Measurements from ENCODE around the gene MAPK6. TPM values are rescaled to one million over a fixed set of nuclear protein-coding genes. Genes with fewer than 3 reads are reported as not detected.

The MAPK6 gene
- total RNA-seq, 1 experiment from 2014 or later = 83.2 TPM

DNA sequence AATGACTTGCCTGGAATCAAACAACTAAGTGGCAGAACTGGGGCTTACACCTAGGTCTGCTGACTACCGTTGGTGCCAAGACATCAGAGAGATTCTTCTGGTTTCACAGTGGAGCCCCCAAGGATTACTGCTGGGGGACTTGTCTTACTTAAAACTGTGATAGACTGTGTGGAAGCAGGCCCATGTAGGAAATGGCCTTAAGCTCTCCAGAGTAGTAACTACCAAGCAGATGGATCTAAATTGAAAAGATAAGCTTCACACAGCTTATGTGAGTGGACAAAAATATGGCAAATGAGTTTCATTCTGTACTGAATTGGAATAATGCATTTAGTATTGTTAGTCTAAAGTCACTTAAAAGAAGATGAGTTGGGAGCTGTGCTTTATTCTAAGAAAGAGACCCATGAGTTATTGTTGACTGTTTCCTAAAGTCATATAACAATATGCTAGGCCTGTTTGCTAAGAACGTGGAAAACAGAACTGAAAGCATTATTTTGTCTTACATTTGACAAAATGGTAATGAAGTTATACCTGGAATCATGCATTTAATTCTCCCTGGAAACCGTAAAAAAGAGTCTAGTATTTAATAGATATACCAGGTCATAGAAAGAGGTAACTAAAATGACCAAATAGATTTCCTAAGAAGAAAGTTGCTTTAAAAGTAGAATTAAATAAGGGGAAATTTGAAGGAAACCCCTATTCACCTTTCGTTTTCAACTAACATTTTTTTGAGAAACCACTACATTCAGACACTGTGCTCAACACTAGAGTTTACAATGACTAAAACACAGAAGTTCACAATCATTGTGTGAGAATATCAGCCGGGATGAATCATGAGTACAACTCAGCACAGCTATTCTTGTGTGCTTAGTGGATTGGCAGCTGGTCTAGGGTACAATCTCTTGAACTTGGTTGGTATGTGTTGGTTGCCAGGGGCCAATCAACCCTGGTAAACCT is 13.0 kb upstream of the MAPK6 start:
- H3K27ac Mint-ChIP-seq = no peak overlapping the region
- H3K9me3 Mint-ChIP-seq = peaks cover 5% of the 10 kb centered on the region; the same call in 1 of the 2 replicates
- no peak for DNase-seq (ENCODE audit: low spot score)
- ATAC-seq = no peak
- CTCF ChIA-PET = interaction anchor here (1.8 kb wide), 1 partner anchor 73 kb away, joined by 6 read pairs; no protein-coding TSS in a partner anchor
- TF ChIP-seq SMAD3 (CRISPR knock-in tag; IDR thresholded peaks at IDR 0.05; ENCODE audit: borderline replicate concordance) = no peak
- TF ChIP-seq NR1H2 (CRISPR knock-in tag; IDR thresholded peaks at IDR 0.05) = no peak
- TF ChIP-seq NFYB (CRISPR knock-in tag; conservative IDR thresholded peaks at IDR 0.05; ENCODE audit: low read depth) = no peak
- no peak for TF ChIP-seq ZNF317 (CRISPR knock-in tag; IDR thresholded peaks at IDR 0.05; ENCODE audit: borderline replicate concordance, low read depth)
- TF ChIP-seq FOXJ3 (CRISPR knock-in tag; IDR thresholded peaks at IDR 0.05; ENCODE audit: borderline replicate concordance) = no peak
- TF ChIP-seq MXD4 (CRISPR knock-in tag; IDR thresholded peaks at IDR 0.05; ENCODE audit: borderline replicate concordance) = no peak
- TF ChIP-seq FOXK1 (CRISPR knock-in tag; IDR thresholded peaks at IDR 0.05) = no peak
- TF ChIP-seq ZBTB21 (CRISPR knock-in tag; IDR thresholded peaks at IDR 0.05; ENCODE audit: borderline replicate concordance) = no peak
- TF ChIP-seq OVOL2 (CRISPR knock-in tag; IDR thresholded peaks at IDR 0.05; ENCODE audit: borderline replicate concordance) = no peak
- TF ChIP-seq, protein P1, sequence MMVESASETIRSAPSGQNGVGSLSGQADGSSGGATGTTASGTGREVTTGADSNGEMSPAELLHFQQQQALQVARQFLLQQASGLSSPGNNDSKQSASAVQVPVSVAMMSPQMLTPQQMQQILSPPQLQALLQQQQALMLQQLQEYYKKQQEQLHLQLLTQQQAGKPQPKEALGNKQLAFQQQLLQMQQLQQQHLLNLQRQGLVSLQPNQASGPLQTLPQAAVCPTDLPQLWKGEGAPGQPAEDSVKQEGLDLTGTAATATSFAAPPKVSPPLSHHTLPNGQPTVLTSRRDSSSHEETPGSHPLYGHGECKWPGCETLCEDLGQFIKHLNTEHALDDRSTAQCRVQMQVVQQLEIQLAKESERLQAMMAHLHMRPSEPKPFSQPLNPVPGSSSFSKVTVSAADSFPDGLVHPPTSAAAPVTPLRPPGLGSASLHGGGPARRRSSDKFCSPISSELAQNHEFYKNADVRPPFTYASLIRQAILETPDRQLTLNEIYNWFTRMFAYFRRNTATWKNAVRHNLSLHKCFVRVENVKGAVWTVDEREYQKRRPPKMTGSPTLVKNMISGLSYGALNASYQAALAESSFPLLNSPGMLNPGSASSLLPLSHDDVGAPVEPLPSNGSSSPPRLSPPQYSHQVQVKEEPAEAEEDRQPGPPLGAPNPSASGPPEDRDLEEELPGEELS (CRISPR knock-in tag; IDR thresholded peaks at IDR 0.05) = no peak
- TF ChIP-seq SP1 (CRISPR knock-in tag; conservative IDR thresholded peaks at IDR 0.05) = no peak
- TF ChIP-seq ZNF396 (CRISPR knock-in tag; IDR thresholded peaks at IDR 0.05; ENCODE audit: borderline replicate concordance) = no peak
- TF ChIP-seq ZNF671 (CRISPR knock-in tag; IDR thresholded peaks at IDR 0.05) = no peak
- no peak for TF ChIP-seq NR3C1 (CRISPR knock-in tag; conservative IDR thresholded peaks at IDR 0.05; ENCODE audit: low read depth)
- no peak for TF ChIP-seq CREB1 (CRISPR knock-in tag; IDR thresholded peaks at IDR 0.05)
- TF ChIP-seq, protein P2, sequence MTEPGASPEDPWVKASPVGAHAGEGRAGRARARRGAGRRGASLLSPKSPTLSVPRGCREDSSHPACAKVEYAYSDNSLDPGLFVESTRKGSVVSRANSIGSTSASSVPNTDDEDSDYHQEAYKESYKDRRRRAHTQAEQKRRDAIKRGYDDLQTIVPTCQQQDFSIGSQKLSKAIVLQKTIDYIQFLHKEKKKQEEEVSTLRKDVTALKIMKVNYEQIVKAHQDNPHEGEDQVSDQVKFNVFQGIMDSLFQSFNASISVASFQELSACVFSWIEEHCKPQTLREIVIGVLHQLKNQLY (CRISPR knock-in tag; IDR thresholded peaks at IDR 0.05) = no peak
- no peak for TF ChIP-seq RELA (CRISPR knock-in tag; IDR thresholded peaks at IDR 0.05; ENCODE audit: borderline replicate concordance)
- TF ChIP-seq, protein P3, sequence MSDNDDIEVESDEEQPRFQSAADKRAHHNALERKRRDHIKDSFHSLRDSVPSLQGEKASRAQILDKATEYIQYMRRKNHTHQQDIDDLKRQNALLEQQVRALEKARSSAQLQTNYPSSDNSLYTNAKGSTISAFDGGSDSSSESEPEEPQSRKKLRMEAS (CRISPR knock-in tag; IDR thresholded peaks at IDR 0.05) = no peak
- TF ChIP-seq, protein P4, sequence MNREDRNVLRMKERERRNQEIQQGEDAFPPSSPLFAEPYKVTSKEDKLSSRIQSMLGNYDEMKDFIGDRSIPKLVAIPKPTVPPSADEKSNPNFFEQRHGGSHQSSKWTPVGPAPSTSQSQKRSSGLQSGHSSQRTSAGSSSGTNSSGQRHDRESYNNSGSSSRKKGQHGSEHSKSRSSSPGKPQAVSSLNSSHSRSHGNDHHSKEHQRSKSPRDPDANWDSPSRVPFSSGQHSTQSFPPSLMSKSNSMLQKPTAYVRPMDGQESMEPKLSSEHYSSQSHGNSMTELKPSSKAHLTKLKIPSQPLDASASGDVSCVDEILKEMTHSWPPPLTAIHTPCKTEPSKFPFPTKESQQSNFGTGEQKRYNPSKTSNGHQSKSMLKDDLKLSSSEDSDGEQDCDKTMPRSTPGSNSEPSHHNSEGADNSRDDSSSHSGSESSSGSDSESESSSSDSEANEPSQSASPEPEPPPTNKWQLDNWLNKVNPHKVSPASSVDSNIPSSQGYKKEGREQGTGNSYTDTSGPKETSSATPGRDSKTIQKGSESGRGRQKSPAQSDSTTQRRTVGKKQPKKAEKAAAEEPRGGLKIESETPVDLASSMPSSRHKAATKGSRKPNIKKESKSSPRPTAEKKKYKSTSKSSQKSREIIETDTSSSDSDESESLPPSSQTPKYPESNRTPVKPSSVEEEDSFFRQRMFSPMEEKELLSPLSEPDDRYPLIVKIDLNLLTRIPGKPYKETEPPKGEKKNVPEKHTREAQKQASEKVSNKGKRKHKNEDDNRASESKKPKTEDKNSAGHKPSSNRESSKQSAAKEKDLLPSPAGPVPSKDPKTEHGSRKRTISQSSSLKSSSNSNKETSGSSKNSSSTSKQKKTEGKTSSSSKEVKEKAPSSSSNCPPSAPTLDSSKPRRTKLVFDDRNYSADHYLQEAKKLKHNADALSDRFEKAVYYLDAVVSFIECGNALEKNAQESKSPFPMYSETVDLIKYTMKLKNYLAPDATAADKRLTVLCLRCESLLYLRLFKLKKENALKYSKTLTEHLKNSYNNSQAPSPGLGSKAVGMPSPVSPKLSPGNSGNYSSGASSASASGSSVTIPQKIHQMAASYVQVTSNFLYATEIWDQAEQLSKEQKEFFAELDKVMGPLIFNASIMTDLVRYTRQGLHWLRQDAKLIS (CRISPR knock-in tag; IDR thresholded peaks at IDR 0.05; ENCODE audit: borderline replicate concordance) = no peak
- peaks cover 2% of the 10 kb centered on the region; the same call in 1 of the 2 replicates for H3K4me1 Mint-ChIP-seq
- POLR2A ChIA-PET = interaction anchor here (0.6 kb wide), 1 partner anchor 81 kb away, joined by 3 read pairs; no protein-coding TSS in a partner anchor
- no peaks in the 10 kb centered on the region for H3K27me3 Mint-ChIP-seq (ENCODE audit: low read depth)
- H3K4me3 Mint-ChIP-seq = no peak overlapping the region
- H3K36me3 Mint-ChIP-seq = no peaks in the 10 kb centered on the region

All from WTC11 (cell line).